ENCODE data around the gene C1QB.

DNA sequence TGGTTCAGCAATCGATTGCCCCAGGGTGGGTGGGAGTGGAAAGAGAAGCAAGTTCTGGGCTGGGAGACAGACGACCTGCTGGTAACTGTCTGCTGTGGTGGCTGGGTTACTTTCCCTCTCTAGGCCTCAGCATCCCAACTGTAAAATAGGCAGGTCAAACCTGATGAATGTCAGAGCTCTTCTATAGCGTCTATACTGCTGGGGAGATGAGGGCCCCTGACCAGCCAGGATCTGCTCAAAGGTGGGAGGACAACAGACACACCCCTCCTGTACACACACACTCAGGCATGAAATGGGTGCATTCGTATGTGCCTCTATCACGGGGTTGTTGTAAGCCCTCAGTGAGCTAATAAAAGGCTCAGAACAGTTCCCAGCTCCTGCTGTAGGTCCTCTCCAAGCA, 44.9 kb downstream of the C1QB start:
- TF ChIP-seq POLR2AphosphoS5 (IDR thresholded peaks at IDR 0.05) (no peak), EP300 (IDR thresholded peaks at IDR 0.05) (no peak)

Measured in upper lobe of left lung (tissue), 4 donors.